Ishikawa (cell line): ENCODE data around the gene GLIS1.

Experiments used
- CREB1 ChIP-seq: IDR thresholded peaks from 2 replicates; pipeline ENCODE4 v1.6.1; 2012; ENCODE audit warnings: low read depth
- TAF1 ChIP-seq: IDR thresholded peaks from 2 replicates; pipeline ENCODE4 v1.6.1; 2012; ENCODE audit warnings: low read depth, mild to moderate bottlenecking

GRCh38 chr1:53517109-53517508, 221.9 kb downstream of the GLIS1 start:
- TF ChIP-seq TAF1 (no peak), CREB1 (no peak)
